Esophagus muscularis mucosa (tissue), 4 donors: ENCODE measurements around the gene TEX14. TPM values are rescaled to one million over a fixed set of nuclear protein-coding genes. Genes with fewer than 3 reads are reported as not detected.
A peak's percentile ranks its signal among the peaks of the same experiment; 100 is the strongest.

Experiments
- DNase-seq: peaks from one replicate; pipeline ENCODE4 v3.0.0-alpha.2; 2017; ENCODE audit errors: extremely low spot score
- H3K27ac ChIP-seq, 4 donors: fragments of 200-600 bp; sonication (generic); replicated peaks in 1 of 4; 1 replicate in 3 of 4; 2 replicates in 1 of 4; pipeline ENCODE4 v1.5.1; 2016 to 2019; ENCODE audit warnings: mild to moderate bottlenecking in 1 of 4
- H3K27me3 ChIP-seq, 4 donors: fragments of 200-600 bp; sonication (generic); one replicate each; pipeline versions ENCODE4 v1.5.1 to v1.6.0; 2016 to 2019
- H3K36me3 ChIP-seq, 4 donors: fragments of 200-600 bp; sonication (generic); one replicate each; pipeline ENCODE4 v1.5.1; 2016 to 2019
- H3K4me1 ChIP-seq, 4 donors: fragments of 200-600 bp; sonication (generic); one replicate each; pipeline ENCODE4 v1.5.1; 2016 to 2019
- H3K4me3 ChIP-seq, 4 donors: fragments of 200-600 bp; sonication (generic); 1 replicate in 2 of 4; 2 replicates in 2 of 4; pipeline ENCODE4 v1.5.1; 2016 to 2019; ENCODE audit warnings: mild to moderate bottlenecking in 4 of 4, moderate library complexity in 1 of 4
- H3K9me3 ChIP-seq, 4 donors: fragments of 200-600 bp; sonication (generic); 1 replicate in 3 of 4; 2 replicates in 1 of 4; pipeline ENCODE4 v1.5.1; 2016 to 2019
- CTCF ChIP-seq, 3 experiments: fragments of 200-600 bp in 2 of 3; fragments of 450-650 bp in 1 of 3; sonication (generic) in 2 of 3; IDR thresholded peaks; one replicate each; pipeline ENCODE4 v1.5.1; 2017 to 2019; ENCODE audit warnings: antibody characterized with exemption in 3 of 3, mild to moderate bottlenecking in 2 of 3, moderate library complexity in 1 of 3
- EP300 ChIP-seq: sonication (generic); formaldehyde crosslinking; IDR thresholded peaks from one replicate; pipeline ENCODE4 v1.6.1; 2017; ENCODE audit warnings: antibody characterized with exemption
- POLR2A ChIP-seq: fragments of 450-650 bp; IDR thresholded peaks from one replicate; pipeline ENCODE4 v1.6.1; 2017; ENCODE audit warnings: antibody characterized with exemption, moderate library complexity, mild to moderate bottlenecking, low read depth
- POLR2AphosphoS5 ChIP-seq, 2 donors: sonication (generic); formaldehyde crosslinking; IDR thresholded peaks; one replicate each; pipeline ENCODE4 v1.6.1; 2017; ENCODE audit warnings: antibody characterized with exemption in 2 of 2
- WGBS: methylation state at CpG from one replicate; pipeline ENCODE4 v1.1.5; 2018; 5-methylcytosine and 5-hydroxymethylcytosine counted together
- intact Hi-C: fragments of 100-400 bp; cut with DNase I; formaldehyde crosslinking; loops from one replicate; pipeline ENCODE4 v1.15.1; 2023
- total RNA-seq, 4 donors: library from RNA; depleted of rRNA; stranded (reverse); fragments of >200 nt; gene quantifications; one replicate each; pipeline versions ENCODE4 v1.1.0 to v1.2.1, GENCODE V29; 2016

Gene TEX14
- total RNA-seq, 4 donors from 2014 or later, result under 0.01 to 0.19 (median 0.11) TPM

DNA sequence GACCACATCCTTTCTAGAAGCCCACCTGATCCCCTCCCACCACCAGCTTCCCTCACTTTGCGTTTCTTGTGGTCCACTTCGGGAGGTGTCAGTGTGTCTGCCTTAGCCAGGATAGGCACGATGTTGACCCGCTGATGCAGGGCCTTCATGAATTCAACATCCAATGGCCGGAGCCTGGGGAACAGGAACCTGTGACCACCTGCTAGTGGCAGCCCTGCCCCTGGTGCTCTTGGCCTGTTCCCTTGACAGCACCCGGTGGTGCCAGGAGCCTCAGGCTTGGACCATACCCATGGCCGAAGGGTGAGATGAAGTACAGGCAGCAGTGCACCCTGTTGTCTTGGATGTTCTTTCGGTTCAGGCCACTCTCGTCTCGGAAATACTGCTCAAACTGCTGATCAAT lies 170.2 kb downstream of the TEX14 start:
- no peak for DNase-seq
- peaks cover 19 to 40% (median 35%) of the 10 kb centered on the region in 4 donors for H3K4me1 ChIP-seq
- intact Hi-C loops, result loop anchor here (5.0 kb wide), 1 partner anchor 66 kb away; no protein-coding TSS in a partner anchor
- no peaks in the 10 kb centered on the region for H3K27me3 ChIP-seq
- 94% methylated on average over 10 of the region's 10 CpGs for WGBS
- peaks cover 0 to 5% (median 0%) of the 10 kb centered on the region in 4 donors for H3K36me3 ChIP-seq
- no peaks in the 10 kb centered on the region for H3K9me3 ChIP-seq
- TF ChIP-seq POLR2AphosphoS5 (IDR thresholded peaks at IDR 0.05) (no peak), POLR2A (no peak), EP300 (no peak), CTCF (IDR thresholded peaks at IDR 0.05) (no peak)
- H3K27ac ChIP-seq, result no peak overlapping the region
- no peak overlapping the region for H3K4me3 ChIP-seq

DNA sequence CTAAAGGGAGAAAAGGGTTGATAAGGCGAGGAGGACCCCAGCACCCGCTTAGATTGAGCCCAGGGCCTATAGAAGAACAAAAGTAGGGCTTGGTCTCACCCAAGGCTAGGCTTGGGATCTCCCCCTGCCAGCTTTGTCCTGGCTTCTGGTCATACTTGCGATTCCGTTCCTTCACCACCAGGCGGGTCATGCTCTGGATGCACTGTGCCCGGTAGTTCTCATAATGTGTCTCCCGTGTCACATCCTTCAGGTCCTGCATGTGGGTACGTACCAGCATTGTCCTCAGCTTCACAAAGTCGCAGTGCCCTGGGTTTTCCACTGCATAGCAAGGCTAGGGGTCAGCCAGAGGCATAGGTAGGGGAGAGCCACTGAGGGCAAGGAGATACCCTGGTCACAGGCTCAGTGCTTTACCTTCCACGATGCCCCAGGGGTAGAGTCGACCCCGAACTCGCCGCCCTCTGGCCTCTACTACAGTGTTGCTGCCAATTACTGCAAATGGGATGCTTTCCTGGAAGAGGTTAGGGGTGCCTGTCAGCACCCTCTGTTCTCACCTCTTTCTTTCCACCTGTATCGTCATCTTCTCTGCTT lies 170.9 kb downstream of the TEX14 start:
- Histone ChIP-seq H3K27ac (peak overlapping the region in 1 of 4 donors; percentile 99), H3K27me3 (no peaks in the 10 kb centered on the region), H3K36me3 (peaks cover 0 to 5% (median 0%) of the 10 kb centered on the region in 4 donors), H3K9me3 (no peaks in the 10 kb centered on the region), H3K4me1 (peaks cover 20 to 45% (median 39%) of the 10 kb centered on the region in 4 donors), H3K4me3 (no peak overlapping the region)
- WGBS, result 67% methylated on average over 15 of the region's 15 CpGs
- intact Hi-C loops, result loop anchor here (5.0 kb wide), 1 partner anchor 66 kb away; no protein-coding TSS in a partner anchor
- DNase-seq, result no peak
- TF ChIP-seq POLR2AphosphoS5 (IDR thresholded peaks at IDR 0.05) (no peak), CTCF (IDR thresholded peaks at IDR 0.05) (peak in 1 of 3 experiments; percentile 23)

DNA sequence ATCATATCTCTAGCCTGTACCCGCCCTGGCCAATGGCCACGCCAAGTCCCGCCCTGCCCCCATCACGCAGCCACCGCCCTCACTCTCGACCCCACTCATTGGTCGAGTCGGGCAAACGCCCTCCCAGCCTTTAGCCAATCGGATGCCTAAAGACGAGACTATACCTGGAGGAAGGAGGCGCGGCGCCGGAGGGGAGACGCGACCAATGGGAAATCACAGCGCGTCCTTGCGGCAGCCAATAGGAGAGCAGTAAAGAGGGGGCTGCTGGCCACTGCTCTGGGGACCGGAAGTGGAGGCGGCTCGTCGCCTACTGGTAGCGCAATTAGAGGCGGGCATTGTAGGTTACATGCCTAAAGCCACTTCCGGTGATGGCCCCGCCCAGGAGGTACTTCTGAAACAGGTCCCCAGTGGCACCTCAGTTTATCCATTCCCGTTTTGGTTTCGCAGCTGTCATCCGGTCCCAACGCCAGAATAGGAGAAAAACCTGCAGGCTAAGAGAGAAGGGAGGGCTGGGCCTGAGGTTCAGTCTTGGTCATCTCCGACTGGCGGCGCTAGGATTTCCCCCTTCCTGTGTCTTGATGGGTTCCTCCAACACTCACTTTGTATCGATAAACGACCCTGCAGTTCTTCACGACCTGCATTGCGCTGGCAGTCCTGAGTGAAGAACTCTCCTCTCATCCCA lies 173.8 kb downstream of the TEX14 start:
- intact Hi-C loops, result loop anchor here (2.0 to 10.0 kb wide), 4 partner anchors 114 to 637 kb away; partner anchors contain the start of genes PRR11, SKA2 and SUPT4H1
- peak; percentile 100 for DNase-seq
- TF ChIP-seq POLR2AphosphoS5 (IDR thresholded peaks at IDR 0.05), result peak; percentile 74 to 89
- TF ChIP-seq EP300, result no peak
- no peak for TF ChIP-seq POLR2A
- TF ChIP-seq CTCF (IDR thresholded peaks at IDR 0.05), result no peak
- Histone ChIP-seq H3K9me3 (no peaks in the 10 kb centered on the region), H3K27me3 (no peaks in the 10 kb centered on the region), H3K4me3 (peak overlapping the region; percentile 65 to 79 (median 78)), H3K4me1 (peaks cover 33 to 62% (median 59%) of the 10 kb centered on the region in 4 donors), H3K36me3 (peaks cover 0 to 5% (median 0%) of the 10 kb centered on the region in 4 donors), H3K27ac (peak overlapping the region; percentile 93 to 99 (median 94))
- WGBS, result 0% methylated on average over 24 of the region's 39 CpGs

GRCh38 chr17:58517378-58517927 lies 174.4 kb downstream of the TEX14 start:
- peak overlapping the region; percentile 65 to 79 (median 78) for H3K4me3 ChIP-seq
- peak overlapping the region; percentile 91 to 99 (median 94) for H3K27ac ChIP-seq
- intact Hi-C loops, result loop anchor here (5.0 to 10.0 kb wide), 3 partner anchors 115 to 637 kb away; partner anchors contain the start of genes PRR11, SKA2 and SUPT4H1
- H3K4me1 ChIP-seq, result peaks cover 33 to 67% (median 64%) of the 10 kb centered on the region in 4 donors
- TF ChIP-seq CTCF (IDR thresholded peaks at IDR 0.05), result no peak
- peak; percentile 6 for TF ChIP-seq EP300
- peak in 1 of 2 donors; percentile 84 for TF ChIP-seq POLR2AphosphoS5 (IDR thresholded peaks at IDR 0.05)
- no peak for TF ChIP-seq POLR2A
- no peaks in the 10 kb centered on the region for H3K9me3 ChIP-seq
- 1% methylated on average over 22 of the region's 27 CpGs for WGBS
- DNase-seq, result no peak
- H3K36me3 ChIP-seq, result peaks cover 0 to 8% (median 4%) of the 10 kb centered on the region in 4 donors
- H3K27me3 ChIP-seq, result no peaks in the 10 kb centered on the region
